ENCODE results near the gene CTBP2.

The CTBP2 gene

GRCh38 chr10:125073996-125074395 lies 86.4 kb downstream of the CTBP2 start:
- in situ Hi-C loops (cut with HindIII; ENCODE audit: low sequenced_read_pairs), result no loop called here
- no peak overlapping the region for H3K4me3 ChIP-seq (ENCODE audit: low read depth, low read length)
- DNase-seq (ENCODE audit: low read depth, low spot score), result no peak
- TF ChIP-seq CTCF (IDR thresholded peaks at IDR 0.05; ENCODE audit: low read depth, low read length), result no peak

GRCh38 chr10:125072794-125073193 lies 87.6 kb downstream of the CTBP2 start:
- no peak overlapping the region for H3K4me3 ChIP-seq (ENCODE audit: low read depth, low read length)
- in situ Hi-C loops (cut with HindIII; ENCODE audit: low sequenced_read_pairs), result no loop called here
- TF ChIP-seq CTCF (IDR thresholded peaks at IDR 0.05; ENCODE audit: low read depth, low read length), result no peak
- DNase-seq (ENCODE audit: low read depth, low spot score), result no peak

GRCh38 chr10:125071008-125071407 lies 89.4 kb downstream of the CTBP2 start:
- H3K4me3 ChIP-seq (ENCODE audit: low read depth, low read length), result no peak overlapping the region
- TF ChIP-seq CTCF (IDR thresholded peaks at IDR 0.05; ENCODE audit: low read depth, low read length), result no peak
- in situ Hi-C loops (cut with HindIII; ENCODE audit: low sequenced_read_pairs), result no loop called here
- DNase-seq (ENCODE audit: low read depth, low spot score), result no peak

- no peak overlapping the region for H3K4me3 ChIP-seq (ENCODE audit: low read depth, low read length)
- TF ChIP-seq CTCF (IDR thresholded peaks at IDR 0.05; ENCODE audit: low read depth, low read length), result no peak
- DNase-seq (ENCODE audit: low read depth, low spot score), result no peak
- in situ Hi-C loops (cut with HindIII; ENCODE audit: low sequenced_read_pairs), result no loop called here
These were observed 92.0 kb downstream of the CTBP2 start for GRCh38 chr10:125068406-125068805.

- TF ChIP-seq CTCF (IDR thresholded peaks at IDR 0.05; ENCODE audit: low read depth, low read length), result no peak
- DNase-seq (ENCODE audit: low read depth, low spot score), result no peak
- no peak overlapping the region for H3K4me3 ChIP-seq (ENCODE audit: low read depth, low read length)
- in situ Hi-C loops (cut with HindIII; ENCODE audit: low sequenced_read_pairs), result no loop called here
These were observed 92.6 kb downstream of the CTBP2 start for GRCh38 chr10:125067764-125068163.

- DNase-seq (ENCODE audit: low read depth, low spot score), result no peak
- in situ Hi-C loops (cut with HindIII; ENCODE audit: low sequenced_read_pairs), result no loop called here
- no peak overlapping the region for H3K4me3 ChIP-seq (ENCODE audit: low read depth, low read length)
- no peak for TF ChIP-seq CTCF (IDR thresholded peaks at IDR 0.05; ENCODE audit: low read depth, low read length)
These were observed 93.5 kb downstream of the CTBP2 start for GRCh38 chr10:125066764-125067450.
